IPS-NIHi11 (cell line): ENCODE results near the gene WWTR1.

Source experiments
- DNase-seq: peaks from one replicate; pipeline ENCODE4 v3.0.0; 2012; ENCODE audit warnings: mixed read lengths, low spot score

Gene WWTR1

DNA sequence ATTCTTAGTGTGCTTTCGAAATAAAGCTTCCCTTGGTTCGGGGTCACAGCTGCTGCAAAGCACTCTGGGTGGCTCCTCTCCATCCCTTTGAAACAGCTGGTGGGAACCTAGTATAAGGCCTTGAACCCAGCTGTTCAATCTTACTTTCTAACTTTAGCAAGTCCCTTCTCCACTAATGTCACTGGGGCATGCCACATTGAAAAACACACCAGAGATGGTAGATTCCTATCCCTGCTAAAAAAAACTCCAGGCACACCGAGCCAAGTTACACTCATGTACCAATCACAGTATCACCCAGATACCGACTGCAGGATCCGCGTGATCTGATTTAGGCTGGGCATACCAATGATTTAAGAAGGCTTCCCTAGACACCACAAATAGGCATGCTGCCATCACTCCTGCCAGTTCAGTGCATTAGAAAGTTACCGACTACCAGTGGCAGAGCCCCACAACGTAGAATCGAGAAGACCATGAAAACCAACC is 65.0 kb downstream of the WWTR1 start:
- no peak for DNase-seq

- no peak for DNase-seq
Observed at GRCh38 chr3:149590691-149591441, 67.0 kb downstream of the WWTR1 start.

DNA sequence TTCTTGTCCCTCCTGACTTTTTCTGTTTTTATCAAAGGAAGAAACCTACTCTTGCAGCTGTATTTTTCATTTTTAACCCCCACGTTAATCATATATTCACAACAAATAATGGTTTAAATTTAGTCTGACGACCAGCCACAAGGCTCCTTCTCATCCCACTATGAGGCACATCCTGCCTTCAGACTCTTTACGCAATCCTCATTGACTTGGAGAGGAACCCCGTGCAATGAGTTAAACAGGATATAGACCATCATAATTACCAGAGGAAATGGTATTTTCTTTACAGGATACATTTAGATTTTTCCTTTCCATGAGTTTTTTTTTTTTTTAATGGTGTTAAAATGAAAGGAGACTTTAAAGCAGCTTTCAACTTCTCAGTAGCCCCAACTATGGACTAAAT is 68.5 kb downstream of the WWTR1 start:
- DNase-seq = no peak

DNA sequence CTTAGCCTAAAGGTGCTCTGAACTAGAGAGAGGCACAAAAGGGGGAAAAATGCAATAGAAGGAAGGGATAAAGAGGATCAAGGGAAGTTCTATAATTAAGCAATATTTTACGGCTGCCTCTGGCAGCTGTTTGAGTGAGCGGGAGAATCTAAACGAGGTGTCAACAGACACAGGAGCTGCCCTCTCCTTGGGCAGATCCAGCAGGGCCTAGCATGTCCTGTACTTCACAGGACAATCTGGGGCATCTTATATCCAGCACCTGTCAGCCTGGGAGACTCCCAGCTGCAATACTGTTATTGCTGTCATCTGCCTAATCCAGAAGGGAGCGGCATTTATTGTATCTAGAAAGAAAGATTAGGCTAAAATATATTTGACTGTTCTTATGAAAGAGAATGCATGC is 68.9 kb downstream of the WWTR1 start:
- DNase-seq = no peak

- no peak for DNase-seq
Observed at GRCh38 chr3:149587383-149587782, 70.4 kb downstream of the WWTR1 start.

GRCh38 chr3:149586871-149587270 is 71.0 kb downstream of the WWTR1 start:
- no peak for DNase-seq

- no peak for DNase-seq
Observed at GRCh38 chr3:149585401-149585726, 72.5 kb downstream of the WWTR1 start.

DNA sequence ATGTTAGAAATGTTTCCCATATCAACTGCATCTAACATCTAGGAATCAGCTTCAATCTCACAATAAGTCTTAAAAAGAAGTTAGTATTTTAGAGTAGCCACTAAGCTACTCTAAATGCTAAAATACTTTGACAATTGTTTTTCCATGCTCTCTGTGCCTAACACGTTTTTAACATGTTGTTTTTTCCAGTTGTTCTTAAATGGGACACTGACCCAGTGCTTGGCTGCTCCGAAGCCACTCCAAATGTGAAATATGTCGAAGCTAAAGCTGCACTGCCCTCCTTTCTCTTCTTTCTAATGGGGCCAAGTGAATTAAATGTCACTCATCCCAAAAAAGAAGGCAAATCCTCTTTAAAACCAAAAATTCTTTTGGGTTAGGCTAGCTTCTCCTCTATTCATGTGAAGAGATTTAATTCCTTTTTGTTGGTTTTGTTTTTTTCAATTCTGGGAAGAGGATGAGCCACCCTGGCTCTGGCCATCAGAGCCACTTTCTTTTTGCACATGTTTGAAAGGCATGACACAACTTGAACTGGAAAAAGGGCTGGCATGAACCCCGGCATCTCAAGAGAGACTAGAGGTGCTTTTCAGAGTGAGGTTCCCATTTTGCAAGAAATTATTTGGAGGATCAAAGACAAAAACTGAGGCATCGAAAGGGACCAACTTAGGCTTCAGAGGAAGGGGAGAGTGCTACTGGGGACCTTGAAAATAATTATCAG is 73.7 kb downstream of the WWTR1 start:
- no peak for DNase-seq

- no peak for DNase-seq
Observed at GRCh38 chr3:149582395-149582794, 75.4 kb downstream of the WWTR1 start.

GRCh38 chr3:149581681-149582370 is 76.0 kb downstream of the WWTR1 start:
- DNase-seq = peak; percentile 36

- no peak for DNase-seq
Observed at GRCh38 chr3:149581248-149581647, 76.6 kb downstream of the WWTR1 start.

DNA sequence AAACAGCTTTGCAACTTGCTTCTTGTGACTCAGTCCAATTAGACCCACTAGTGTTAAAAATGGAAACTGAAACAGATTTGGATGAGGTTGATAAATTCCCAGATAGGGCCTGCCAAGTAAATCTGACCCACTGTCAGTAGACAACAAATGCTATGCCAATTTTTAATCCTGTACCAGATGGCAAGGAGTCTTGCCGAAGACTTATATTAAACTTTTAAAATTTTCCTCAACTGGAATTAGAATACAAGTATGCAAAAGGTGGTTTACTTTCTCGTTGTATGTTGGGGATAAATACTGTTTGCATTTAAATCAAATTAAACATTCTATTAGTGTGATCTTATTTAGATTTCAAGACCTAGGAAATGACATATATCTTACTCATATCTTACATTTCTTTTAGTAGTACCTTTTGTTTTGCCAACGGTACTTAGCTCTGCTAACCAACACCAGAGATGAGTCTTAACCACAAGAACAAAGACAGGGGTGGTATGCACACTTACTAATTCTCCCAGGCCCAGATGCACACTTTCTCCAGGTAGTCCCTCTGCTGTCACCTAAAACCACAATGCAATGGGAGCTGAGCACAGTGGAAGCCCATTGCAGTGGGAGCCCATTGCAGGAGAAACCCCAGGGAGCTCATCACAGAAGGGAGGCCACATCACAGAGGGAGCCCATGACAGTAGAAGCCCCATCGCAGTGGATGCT is 77.8 kb downstream of the WWTR1 start:
- DNase-seq = no peak

GRCh38 chr3:149579161-149579560 is 78.7 kb downstream of the WWTR1 start:
- no peak for DNase-seq

GRCh38 chr3:149577801-149578200 is 80.0 kb downstream of the WWTR1 start:
- no peak for DNase-seq

GRCh38 chr3:149575961-149576564 is 81.8 kb downstream of the WWTR1 start:
- peak; percentile 35 for DNase-seq

GRCh38 chr3:149575213-149575960 is 82.4 kb downstream of the WWTR1 start:
- DNase-seq = no peak

DNA sequence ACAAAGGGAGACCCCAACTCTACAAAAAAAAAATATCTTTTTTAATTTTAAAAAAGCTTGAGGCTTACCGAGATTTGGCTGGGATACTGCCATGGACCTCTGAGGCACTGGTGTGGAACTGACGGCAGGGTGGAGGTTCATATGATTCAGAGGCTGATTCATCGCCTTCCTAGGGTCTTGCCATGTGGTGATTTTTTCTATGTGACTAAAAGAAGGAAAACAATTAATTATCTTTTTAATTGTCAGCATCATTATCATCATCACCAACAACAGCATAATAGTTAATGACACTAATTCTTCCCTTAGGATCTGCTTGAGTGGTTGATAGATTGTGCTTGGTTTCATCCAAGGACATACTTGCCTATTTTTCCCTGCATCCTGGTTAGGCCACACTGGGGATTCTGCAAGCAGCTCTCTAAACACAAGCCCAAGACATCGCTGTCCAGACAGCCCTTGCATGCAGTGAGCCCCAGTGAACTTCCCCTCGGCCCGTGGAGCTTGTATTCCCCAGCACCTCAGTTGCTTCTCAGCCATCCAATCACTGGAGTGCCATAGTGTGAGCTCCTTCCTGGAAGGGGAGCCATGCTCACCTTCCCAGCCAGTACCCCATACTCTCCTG is 84.9 kb downstream of the WWTR1 start:
- no peak for DNase-seq

DNA sequence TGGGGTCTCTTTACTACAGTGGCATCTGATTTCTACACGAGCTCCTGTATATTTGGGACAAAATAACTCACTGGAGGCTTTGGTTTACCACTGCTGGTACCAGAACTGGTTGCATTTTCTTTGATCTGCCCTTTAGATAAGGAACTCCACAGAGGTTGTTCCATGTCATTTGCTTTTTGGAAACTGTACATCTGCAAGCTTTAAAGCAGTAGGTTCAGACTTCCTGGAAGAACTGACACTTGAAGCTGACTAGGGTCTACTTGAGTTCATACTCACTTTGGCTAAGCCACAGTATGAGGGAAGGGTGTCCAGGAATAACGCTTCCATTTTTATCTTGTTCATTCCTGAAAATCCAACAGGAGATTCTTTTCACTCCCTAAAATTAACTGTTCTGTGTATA is 86.4 kb downstream of the WWTR1 start:
- no peak for DNase-seq

DNA sequence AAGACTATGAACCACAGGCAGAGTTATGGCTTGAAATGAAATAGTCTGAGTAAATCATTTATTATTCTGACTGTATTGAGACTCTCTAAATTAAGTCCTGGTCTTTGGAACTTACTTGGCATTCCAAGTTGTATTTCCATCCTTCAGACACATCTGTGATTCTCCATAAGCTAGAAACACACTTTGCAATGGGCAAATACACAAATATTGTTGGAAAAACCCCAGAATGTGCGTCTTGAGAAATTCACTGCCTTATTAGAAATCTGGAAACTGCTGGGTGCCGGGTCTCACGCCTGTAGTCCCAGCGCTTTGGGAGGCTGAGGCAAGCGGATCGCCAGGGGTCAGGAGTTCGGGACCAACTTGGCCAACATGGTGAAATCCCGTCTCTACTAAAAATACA is 87.8 kb downstream of the WWTR1 start:
- no peak for DNase-seq

DNA sequence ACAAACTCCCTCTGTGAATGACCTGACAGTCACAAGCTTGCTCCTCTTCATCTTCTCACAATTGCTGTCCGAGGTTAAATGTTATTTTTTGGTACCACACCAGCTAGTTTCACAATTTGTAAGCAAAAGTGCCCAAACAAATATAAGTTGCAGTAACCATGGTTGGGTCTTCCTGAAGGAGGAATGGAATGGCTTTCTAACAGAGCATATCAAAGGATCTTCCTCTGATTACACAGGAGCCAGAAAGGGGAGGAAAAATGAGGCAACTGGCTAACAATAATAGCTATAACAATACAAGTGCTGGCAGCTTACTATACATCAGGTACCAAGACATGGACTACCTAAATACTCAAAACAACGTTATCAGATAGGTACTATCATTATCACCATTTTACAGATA is 90.4 kb downstream of the WWTR1 start:
- no peak for DNase-seq
